ENCODE measurements around the gene DIP2B. TPM values are rescaled to one million over a fixed set of nuclear protein-coding genes. Genes with fewer than 3 reads are reported as not detected.

The DIP2B gene
- total and polyA plus RNA-seq, 2 experiments from 2014 or later, result 5.6 to 17.9 TPM

GRCh38 chr12:50689437-50689836 lies 184.7 kb downstream of the DIP2B start:
- 93 to 100% methylated on average over 1 of the region's 1 CpG for whole genome bisulfite sequencing, 2 experiments (ENCODE audit: low coverage in 1 of 2, low lambda C conversion rate in 2 of 2, missing lambda C conversion rate in 2 of 2)
- Histone ChIP-seq H3K4me2 (ENCODE audit: unreplicated experiment) (no peak overlapping the region), H3K27ac (no peak overlapping the region)

DNA sequence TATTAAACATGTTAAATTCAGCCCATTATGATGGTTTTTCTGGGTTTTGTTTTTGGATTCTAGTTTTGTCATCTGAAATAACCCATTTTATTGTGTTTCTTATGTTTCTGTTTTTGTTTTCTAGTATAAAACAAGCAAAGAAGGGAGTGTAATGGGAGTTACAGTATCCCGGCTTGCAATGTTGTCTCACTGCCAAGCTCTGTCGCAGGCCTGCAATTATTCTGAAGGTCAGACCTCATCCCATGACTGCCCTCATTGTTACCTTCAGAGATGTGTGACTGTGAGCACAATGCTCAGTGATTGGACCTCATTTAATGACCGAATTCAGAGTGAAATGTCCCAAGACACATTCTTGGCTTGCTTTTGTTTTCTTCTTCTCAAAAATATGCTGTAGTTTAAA lies 186.1 kb downstream of the DIP2B start:
- TF ChIP-seq EZH2 (IDR thresholded peaks at IDR 0.05; ENCODE audit: insufficient read depth, poor library complexity, severe bottlenecking) (no peak), EZH2phosphoT487 (IDR thresholded peaks at IDR 0.05; ENCODE audit: insufficient read depth, low read depth) (no peak)
- Histone ChIP-seq H3K27me3 (replicated peaks; ENCODE audit: insufficient read depth) (no peaks in the 10 kb centered on the region), H3K4me2 (ENCODE audit: unreplicated experiment) (no peak overlapping the region), H3K27ac (peak overlapping the region; percentile 38), H3K4me1 (ENCODE audit: insufficient read depth) (peaks cover 7% of the 10 kb centered on the region; the same call in 1 of the 2 replicates), H3K79me2 (ENCODE audit: insufficient read depth) (no peaks in the 10 kb centered on the region), H3K4me3 (no peak overlapping the region), H3K9me2 (ENCODE audit: insufficient read depth) (no peaks in the 10 kb centered on the region), H3F3A (ENCODE audit: insufficient read depth) (no peaks in the 10 kb centered on the region), H4K20me1 (ENCODE audit: insufficient read depth) (no peaks in the 10 kb centered on the region), H2AFZ (no peak overlapping the region), H3K9ac (peak overlapping the region; percentile 23; the same call in 1 of the 2 replicates), H3K9me3 (ENCODE audit: low read depth) (no peaks in the 10 kb centered on the region), H3K36me3 (ENCODE audit: low read depth) (peaks cover 17% of the 10 kb centered on the region)
- 17 to 22% methylated on average over 3 of the region's 3 CpGs for WGBS, 2 experiments (ENCODE audit: low coverage in 1 of 2, low lambda C conversion rate in 2 of 2, missing lambda C conversion rate in 2 of 2)
- in situ Hi-C loops (cut with MboI), result no loop called here
- DNase-seq, result peak; percentile 48

More at GRCh38 chr12:50689437-50689836, 184.7 kb downstream of the DIP2B start:
- Histone ChIP-seq H2AFZ (no peak overlapping the region), H3K9me2 (ENCODE audit: insufficient read depth) (no peaks in the 10 kb centered on the region), H3F3A (ENCODE audit: insufficient read depth) (no peaks in the 10 kb centered on the region), H3K79me2 (ENCODE audit: insufficient read depth) (no peaks in the 10 kb centered on the region), H3K36me3 (ENCODE audit: low read depth) (0 out of 2 replicates have a peak, but pooled peaks cover 11% of the 10 kb centered on the region), H3K9me3 (ENCODE audit: low read depth) (no peaks in the 10 kb centered on the region), H3K27me3 (replicated peaks; ENCODE audit: insufficient read depth) (no peaks in the 10 kb centered on the region), H4K20me1 (ENCODE audit: insufficient read depth) (no peaks in the 10 kb centered on the region), H3K4me3 (no peak overlapping the region), H3K9ac (no peak overlapping the region), H3K4me1 (ENCODE audit: insufficient read depth) (peaks cover 7% of the 10 kb centered on the region; the same call in 1 of the 2 replicates)
- TF ChIP-seq EZH2 (IDR thresholded peaks at IDR 0.05; ENCODE audit: insufficient read depth, poor library complexity, severe bottlenecking) (no peak), EZH2phosphoT487 (IDR thresholded peaks at IDR 0.05; ENCODE audit: insufficient read depth, low read depth) (no peak)
- in situ Hi-C loops (cut with MboI), result no loop called here
- no peak for DNase-seq

- Histone ChIP-seq H3F3A (ENCODE audit: insufficient read depth) (no peaks in the 10 kb centered on the region), H3K4me1 (ENCODE audit: insufficient read depth) (peaks cover 4% of the 10 kb centered on the region; the same call in 1 of the 2 replicates), H3K9ac (no peak overlapping the region), H3K27ac (no peak overlapping the region), H3K27me3 (replicated peaks; ENCODE audit: insufficient read depth) (no peaks in the 10 kb centered on the region), H3K4me3 (no peak overlapping the region), H4K20me1 (ENCODE audit: insufficient read depth) (no peaks in the 10 kb centered on the region), H3K79me2 (ENCODE audit: insufficient read depth) (no peaks in the 10 kb centered on the region), H3K4me2 (ENCODE audit: unreplicated experiment) (no peak overlapping the region), H3K9me3 (ENCODE audit: low read depth) (no peaks in the 10 kb centered on the region), H3K9me2 (ENCODE audit: insufficient read depth) (no peaks in the 10 kb centered on the region), H3K36me3 (ENCODE audit: low read depth) (peaks cover 36% of the 10 kb centered on the region), H2AFZ (no peak overlapping the region)
- TF ChIP-seq EZH2 (IDR thresholded peaks at IDR 0.05; ENCODE audit: insufficient read depth, poor library complexity, severe bottlenecking) (no peak), EZH2phosphoT487 (IDR thresholded peaks at IDR 0.05; ENCODE audit: insufficient read depth, low read depth) (no peak)
- WGBS, 2 experiments (ENCODE audit: low coverage in 1 of 2, low lambda C conversion rate in 2 of 2, missing lambda C conversion rate in 2 of 2), result 73 to 79% methylated on average over 4 of the region's 4 CpGs
- in situ Hi-C loops (cut with MboI), result no loop called here
- DNase-seq, result no peak
Observed at GRCh38 chr12:50695961-50696360, 191.2 kb downstream of the DIP2B start.

- no peaks in the 10 kb centered on the region for H3K79me2 ChIP-seq (ENCODE audit: insufficient read depth)
- H3K9me2 ChIP-seq (ENCODE audit: insufficient read depth), result no peaks in the 10 kb centered on the region
- H4K20me1 ChIP-seq (ENCODE audit: insufficient read depth), result no peaks in the 10 kb centered on the region
- no peak overlapping the region for H3K4me3 ChIP-seq
- H2AFZ ChIP-seq, result no peak overlapping the region
- H3K9me3 ChIP-seq (ENCODE audit: low read depth), result no peaks in the 10 kb centered on the region
- H3F3A ChIP-seq (ENCODE audit: insufficient read depth), result no peaks in the 10 kb centered on the region
- no peak for DNase-seq
- TF ChIP-seq EZH2phosphoT487 (IDR thresholded peaks at IDR 0.05; ENCODE audit: insufficient read depth, low read depth) (no peak), EZH2 (IDR thresholded peaks at IDR 0.05; ENCODE audit: insufficient read depth, poor library complexity, severe bottlenecking) (no peak)
- H3K4me2 ChIP-seq (ENCODE audit: unreplicated experiment), result no peak overlapping the region
- H3K9ac ChIP-seq, result no peak overlapping the region
- H3K36me3 ChIP-seq (ENCODE audit: low read depth), result peaks cover 42% of the 10 kb centered on the region
- in situ Hi-C loops (cut with MboI), result no loop called here
- no peaks in the 10 kb centered on the region for H3K27me3 ChIP-seq (replicated peaks; ENCODE audit: insufficient read depth)
- WGBS, 2 experiments (ENCODE audit: low coverage in 1 of 2, low lambda C conversion rate in 2 of 2, missing lambda C conversion rate in 2 of 2), result 97 to 99% methylated on average over 7 of the region's 7 CpGs
- no peak overlapping the region for H3K27ac ChIP-seq
- no peaks in the 10 kb centered on the region for H3K4me1 ChIP-seq (ENCODE audit: insufficient read depth)
Observed at GRCh38 chr12:50696931-50697330, 192.1 kb downstream of the DIP2B start.

DNA sequence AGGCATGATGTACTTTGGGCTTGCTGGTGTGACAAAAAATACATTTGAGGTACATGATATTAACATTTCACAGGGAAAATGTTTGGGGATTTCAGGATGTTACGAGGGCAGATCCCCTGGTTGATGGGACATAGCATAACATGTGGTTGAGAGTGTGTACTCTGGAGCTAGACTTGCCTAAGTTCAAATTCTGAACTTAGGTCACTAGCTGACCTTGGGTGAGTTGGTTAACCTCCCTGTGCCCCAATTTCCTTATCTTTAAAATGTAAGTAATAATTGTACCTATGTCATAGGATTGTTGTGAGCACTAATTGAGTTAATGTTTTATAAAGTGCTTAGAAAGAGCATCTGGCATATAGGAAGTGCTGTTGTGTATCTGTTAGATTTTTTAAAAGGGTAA lies 194.4 kb downstream of the DIP2B start:
- no peaks in the 10 kb centered on the region for H3K4me1 ChIP-seq (ENCODE audit: insufficient read depth)
- no peak overlapping the region for H3K4me2 ChIP-seq (ENCODE audit: unreplicated experiment)
- 89 to 100% methylated on average over 1 of the region's 1 CpG for WGBS, 2 experiments (ENCODE audit: low coverage in 1 of 2, low lambda C conversion rate in 2 of 2, missing lambda C conversion rate in 2 of 2)
- H4K20me1 ChIP-seq (ENCODE audit: insufficient read depth), result no peaks in the 10 kb centered on the region
- no peaks in the 10 kb centered on the region for H3F3A ChIP-seq (ENCODE audit: insufficient read depth)
- no peak for DNase-seq
- no peaks in the 10 kb centered on the region for H3K27me3 ChIP-seq (replicated peaks; ENCODE audit: insufficient read depth)
- no peaks in the 10 kb centered on the region for H3K9me2 ChIP-seq (ENCODE audit: insufficient read depth)
- TF ChIP-seq EZH2phosphoT487 (IDR thresholded peaks at IDR 0.05; ENCODE audit: insufficient read depth, low read depth) (no peak), EZH2 (IDR thresholded peaks at IDR 0.05; ENCODE audit: insufficient read depth, poor library complexity, severe bottlenecking) (no peak)
- in situ Hi-C loops (cut with MboI), result no loop called here
- H3K36me3 ChIP-seq (ENCODE audit: low read depth), result peaks cover 40% of the 10 kb centered on the region
- H2AFZ ChIP-seq, result no peak overlapping the region
- no peak overlapping the region for H3K4me3 ChIP-seq
- no peaks in the 10 kb centered on the region for H3K9me3 ChIP-seq (ENCODE audit: low read depth)
- no peak overlapping the region for H3K27ac ChIP-seq
- no peaks in the 10 kb centered on the region for H3K79me2 ChIP-seq (ENCODE audit: insufficient read depth)
- no peak overlapping the region for H3K9ac ChIP-seq

All from GM23248 (cell line).